GM18873 (cell line): ENCODE results near the gene NPDC1.

ENCODE experiments used
- ATAC-seq: cut with Tn5 transposase; IDR thresholded peaks from one replicate; pipeline ENCODE4 v1.9.1; 2021; ENCODE audit warnings: mild to moderate bottlenecking, moderate library complexity, moderate number of reproducible peaks; ENCODE audit not compliant: unreplicated experiment, low FRiP score

The NPDC1 gene

DNA sequence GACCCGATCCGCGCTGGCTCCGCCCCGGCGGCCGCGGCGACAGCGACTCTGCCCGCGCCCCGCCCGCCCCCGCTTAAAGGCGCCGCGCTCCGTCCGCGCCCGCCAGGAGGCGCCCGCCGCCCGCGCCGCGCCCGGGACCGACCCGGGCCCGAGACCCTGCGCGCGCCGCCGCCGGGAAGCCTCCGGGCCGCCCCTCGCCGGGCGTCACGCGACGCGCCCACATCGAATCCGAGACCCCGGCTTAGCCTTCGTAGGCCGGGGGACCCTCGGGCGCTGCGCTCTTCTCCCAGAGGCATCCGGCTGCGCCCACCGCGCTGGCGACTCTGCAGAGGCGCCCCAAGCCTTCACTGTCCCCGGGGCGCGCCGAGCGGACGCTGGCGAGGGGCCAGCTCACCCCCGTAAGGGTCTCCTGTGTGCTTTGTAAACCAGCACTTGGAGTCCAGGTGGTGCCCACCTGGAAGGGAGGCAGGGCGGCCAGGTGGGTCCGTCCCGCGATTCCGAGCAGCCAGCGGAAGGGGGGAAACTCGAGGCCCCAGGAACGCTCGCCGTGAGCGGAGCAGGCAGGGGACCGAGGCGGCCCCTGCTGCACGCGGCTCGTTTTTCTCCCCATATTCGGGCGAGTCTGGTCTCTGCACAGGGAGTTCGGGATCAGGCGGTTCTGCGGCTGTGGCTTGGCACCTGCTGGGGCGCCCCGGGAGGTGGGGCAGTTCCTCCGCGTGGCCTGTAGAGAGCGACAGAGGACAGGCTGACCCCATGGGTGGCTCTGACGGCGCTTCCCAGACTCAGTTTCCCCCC lies 17.5 kb downstream of the NPDC1 start:
- no peak for ATAC-seq

- ATAC-seq = no peak
These were observed 18.4 kb downstream of the NPDC1 start, which contains the start of gene ABCA2 for GRCh38 chr9:137027369-137028262. Gene ABCA2, minus strand, starts transcription at chr9:137028237. Its CDS starts 97 bp downstream, at chr9:137028140.

GRCh38 chr9:137026828-137027227 lies 19.1 kb downstream of the NPDC1 start:
- no peak for ATAC-seq

DNA sequence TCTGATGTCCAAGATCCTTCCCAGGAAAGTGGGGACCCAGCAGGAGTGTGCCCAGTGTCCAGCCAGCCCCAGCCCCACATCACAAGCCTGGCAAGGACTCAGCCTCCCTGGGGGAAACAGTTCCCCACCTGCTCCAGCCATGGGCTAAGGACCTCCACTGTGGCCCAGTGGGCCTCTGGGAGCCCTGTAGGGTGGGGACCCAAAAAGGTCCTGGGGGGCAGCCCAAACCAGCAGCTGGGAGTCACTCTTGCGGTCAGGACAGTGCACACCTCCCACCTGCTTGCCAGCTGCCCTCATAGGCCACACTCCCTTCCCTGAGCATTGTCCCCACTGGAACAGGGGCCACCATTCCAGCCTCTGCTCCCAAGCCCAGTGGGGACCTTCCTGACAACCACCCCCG lies 19.6 kb downstream of the NPDC1 start:
- ATAC-seq = no peak

- ATAC-seq = no peak
These were observed 20.4 kb downstream of the NPDC1 start for GRCh38 chr9:137025517-137025966.

- no peak for ATAC-seq
These were observed 22.4 kb downstream of the NPDC1 start for GRCh38 chr9:137023583-137023991.

- ATAC-seq = no peak
These were observed 22.8 kb downstream of the NPDC1 start for GRCh38 chr9:137023157-137023556.

DNA sequence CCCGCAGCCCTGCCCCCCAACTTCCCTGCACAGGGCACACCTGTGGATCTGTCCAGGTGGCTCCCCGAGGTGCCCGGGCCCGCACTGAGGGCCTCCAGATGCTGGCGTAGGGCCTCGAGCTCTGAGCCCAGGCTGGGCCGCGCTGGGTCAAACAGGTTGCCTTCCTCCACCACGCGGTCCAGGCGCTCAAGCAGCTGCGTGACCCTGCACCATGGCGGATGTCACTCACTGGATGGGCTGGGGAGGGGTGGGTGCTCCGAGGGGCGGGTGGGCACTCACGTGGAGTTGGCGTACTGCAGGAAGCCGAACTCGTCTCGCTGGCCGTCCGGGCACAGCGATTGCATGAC lies 23.3 kb downstream of the NPDC1 start:
- no peak for ATAC-seq

DNA sequence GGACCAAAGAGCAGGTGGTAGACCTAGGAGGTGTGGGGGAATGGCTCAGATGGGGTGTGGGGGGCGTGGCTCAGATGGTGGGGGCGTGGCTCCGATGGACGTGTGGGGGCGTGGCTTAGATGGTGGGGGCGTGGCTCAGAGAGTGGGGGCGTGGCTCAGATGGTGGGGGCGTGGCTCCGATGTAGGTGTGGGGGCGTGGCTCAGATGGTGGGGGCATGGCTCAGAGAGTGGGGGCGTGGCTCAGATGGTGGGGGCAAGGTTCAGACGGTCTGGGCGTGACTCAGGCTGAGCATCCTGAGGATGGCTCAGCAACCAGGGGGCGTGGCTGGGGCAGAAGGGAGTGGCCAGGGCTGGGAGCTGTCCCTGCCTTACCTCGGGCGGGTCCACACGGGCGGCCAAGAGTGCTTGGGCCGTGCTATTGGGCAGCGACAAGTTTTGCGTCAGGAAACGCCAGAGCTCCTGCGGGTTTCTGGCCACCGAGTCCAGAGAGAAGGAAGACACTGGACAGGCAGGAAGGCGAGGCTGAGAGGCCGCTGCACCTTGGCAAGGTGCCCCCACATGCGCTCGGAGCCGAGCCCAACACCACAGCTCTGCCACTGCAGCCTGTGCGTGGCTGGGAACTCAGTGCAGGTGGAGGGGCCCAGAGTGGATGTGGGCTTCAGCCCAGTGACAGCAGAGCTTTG lies 23.9 kb downstream of the NPDC1 start:
- ATAC-seq = no peak

- no peak for ATAC-seq
These were observed 24.4 kb downstream of the NPDC1 start for GRCh38 chr9:137021568-137021978.

DNA sequence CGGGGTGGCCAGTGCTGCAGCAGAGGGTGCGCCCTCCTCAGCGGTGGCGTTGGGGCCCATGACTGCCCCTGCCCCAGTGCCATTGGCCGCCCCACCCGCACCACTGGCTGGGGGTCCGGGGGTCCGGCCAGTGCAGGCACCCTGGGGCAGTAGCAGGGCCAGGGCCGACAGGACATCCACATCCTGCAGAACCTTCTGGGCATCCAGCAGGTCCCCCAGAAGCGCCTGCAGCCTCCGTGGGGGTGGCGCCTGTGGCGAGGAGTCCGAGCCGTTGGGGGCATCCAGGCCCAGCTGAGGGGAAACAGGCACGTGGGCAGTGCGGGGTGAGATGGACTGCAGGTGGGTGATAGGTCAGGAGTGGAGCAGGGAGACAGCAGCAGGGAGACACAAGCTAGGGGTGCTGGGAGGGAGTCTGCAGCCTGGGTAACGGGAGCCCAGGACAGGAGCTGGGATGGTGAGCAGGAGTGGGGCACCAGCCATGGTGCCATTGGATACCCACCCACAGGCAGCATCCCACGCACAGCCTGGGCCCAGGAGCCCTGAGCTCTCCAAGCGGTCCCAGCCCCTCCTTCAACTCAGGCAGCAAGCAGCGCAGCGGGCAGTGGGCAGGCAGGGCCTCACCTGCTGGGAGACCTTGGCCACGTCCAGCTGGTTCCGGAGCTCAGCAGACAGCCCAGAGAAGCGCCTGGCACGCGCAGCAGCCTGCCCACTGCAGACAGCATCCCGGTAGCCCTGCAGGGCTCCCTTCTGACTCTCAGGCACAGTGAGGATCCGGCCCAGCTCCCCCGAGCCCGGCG lies 25.0 kb downstream of the NPDC1 start:
- ATAC-seq = no peak

- no peak for ATAC-seq
These were observed 25.9 kb downstream of the NPDC1 start for GRCh38 chr9:137019891-137020683.

DNA sequence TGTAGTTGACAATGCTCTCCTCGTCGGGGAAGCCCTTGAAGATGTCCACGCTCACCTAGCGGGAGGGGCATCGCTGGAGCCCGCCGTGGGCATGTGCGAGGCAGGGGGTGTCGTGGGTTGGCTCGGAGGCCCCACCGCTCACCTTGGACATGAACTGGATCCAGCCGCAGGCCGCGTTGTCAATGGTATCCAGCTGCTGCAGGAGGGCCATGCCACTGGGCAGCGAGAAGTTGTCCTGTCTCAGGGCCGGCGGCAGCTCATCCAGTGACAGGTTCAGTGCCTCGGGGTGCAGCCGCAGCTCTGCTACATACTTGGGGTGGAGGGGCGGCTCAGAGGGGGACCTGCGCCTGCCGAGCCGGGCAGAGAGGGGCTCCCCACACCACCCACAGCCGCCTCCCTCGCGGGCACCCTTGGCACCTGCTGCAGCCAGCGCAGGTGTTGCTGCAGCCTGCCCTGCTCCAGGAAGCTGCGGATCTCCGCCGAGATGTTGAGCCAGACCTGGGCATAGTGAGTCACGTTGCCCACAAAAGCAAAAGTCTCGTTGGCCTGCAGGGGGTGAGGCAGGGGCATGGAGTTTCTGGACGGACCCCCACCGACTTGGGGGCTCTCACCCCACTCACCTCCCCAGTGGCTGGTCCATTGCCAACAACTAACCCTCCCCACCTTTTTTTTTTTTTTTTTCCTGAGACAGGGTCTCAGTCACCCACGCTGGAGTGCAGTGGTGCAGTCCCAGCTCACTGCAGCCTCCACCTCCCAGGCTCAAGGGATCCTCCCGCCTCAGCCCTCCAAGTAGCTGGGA lies 27.0 kb downstream of the NPDC1 start:
- no peak for ATAC-seq

DNA sequence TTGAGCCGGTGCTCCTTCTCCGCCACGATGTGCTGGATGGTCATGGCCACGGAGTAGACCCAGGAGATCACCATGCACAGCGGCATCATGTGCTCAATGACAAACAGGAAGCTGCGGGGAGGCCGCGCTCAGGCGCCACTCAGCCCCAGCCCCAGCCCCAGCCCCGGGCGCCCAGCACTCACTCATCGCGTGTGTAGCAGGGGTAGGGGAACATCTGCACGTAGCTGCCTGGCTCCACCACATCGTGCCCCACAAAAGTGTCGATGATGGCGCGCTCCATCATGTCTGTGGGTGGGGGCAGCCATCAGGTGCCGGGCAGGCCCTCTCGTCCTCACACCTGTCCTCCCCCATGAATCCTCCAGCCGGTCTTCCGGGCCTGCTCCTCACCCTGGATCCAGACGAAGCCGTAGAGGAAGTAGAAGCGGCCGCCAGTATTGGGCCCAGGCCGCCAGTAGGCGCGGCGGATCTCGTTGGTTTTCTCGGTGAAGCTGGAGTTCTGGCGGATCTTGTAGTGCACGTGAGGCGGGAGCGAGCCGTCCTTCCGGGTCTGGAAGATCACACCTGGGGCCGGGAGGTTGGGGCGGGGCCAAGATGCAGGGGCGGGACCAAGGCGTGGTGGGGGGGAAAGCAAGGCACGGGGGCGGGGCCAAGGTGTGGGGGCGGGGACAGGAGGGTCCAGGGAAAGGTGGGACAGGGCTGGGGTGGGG lies 28.0 kb downstream of the NPDC1 start:
- no peak for ATAC-seq

DNA sequence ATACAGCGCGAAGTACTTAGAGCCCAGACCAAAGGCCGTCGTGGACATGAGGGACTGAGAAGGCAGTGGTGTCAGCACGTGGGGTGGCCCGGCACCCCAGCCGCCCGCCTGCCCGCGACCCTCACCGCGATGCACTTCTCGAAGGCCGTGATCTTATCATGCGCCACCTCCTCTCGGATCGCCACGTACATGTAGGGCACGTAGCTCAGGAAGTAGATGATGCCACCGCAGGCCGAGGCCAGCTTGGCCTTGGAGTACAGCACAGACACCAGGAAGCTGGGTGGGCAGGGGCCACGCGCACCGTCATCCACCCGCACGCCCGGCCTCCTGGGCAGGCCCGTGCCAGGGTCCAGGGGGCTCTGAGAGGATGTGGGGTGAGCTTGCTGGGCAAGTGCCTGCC lies 28.9 kb downstream of the NPDC1 start:
- no peak for ATAC-seq

DNA sequence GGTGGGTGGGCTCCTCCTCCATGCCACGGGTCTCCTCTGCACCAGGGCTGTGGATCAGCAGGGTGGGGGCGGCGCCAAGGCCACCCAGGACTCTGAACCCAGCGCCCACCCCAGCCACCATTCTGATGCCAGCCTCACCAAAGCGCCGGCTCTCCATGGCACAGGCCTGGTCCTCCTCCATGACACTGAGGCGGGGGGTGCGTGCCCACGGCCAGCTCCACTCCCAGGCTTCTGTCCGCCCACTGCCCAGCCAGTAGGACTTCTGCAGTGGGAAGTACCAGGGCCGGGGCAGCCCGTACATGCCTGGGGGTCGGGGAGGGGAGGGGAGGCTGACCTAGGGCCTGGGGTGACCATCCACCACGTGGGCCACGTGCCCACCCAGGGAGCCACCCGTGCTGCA lies 29.5 kb downstream of the NPDC1 start:
- no peak for ATAC-seq

DNA sequence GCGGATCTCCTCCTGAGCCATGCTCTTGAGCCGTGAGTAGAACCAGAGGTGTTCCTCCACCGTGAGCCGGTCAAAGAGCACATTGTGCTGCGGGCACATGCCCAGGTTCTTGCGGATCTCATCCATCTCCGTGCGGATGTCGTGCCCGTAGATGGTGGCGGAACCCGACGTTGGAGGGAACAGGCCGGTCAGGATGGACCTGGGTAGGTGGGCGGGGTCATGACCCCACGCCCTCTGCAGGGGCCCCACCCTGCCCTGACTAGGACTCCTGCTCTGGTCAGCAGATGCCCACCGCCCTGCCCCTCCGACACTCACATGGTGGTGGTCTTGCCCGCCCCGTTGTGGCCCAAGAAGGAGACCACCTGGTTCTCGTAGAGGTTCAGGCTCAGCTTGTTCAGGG lies 30.0 kb downstream of the NPDC1 start:
- ATAC-seq = no peak

DNA sequence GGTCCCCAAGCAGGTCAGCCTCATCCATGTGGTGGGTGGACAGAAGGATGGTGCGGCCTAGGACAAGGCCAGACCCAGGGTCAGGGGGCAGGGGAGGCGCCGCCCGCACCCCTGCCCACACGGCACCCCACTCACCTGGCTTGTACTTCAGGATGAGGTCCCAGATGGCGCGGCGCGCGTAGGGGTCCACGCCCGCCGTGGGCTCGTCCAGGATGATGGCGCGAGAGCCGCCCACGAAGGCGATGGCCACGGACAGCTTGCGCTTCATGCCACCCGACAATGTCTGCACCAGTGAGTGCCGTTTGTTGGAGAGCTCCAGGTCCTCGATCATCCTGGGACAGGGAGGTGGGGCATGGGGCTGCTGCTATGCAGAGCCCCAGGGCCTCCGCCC lies 30.4 kb downstream of the NPDC1 start:
- no peak for ATAC-seq
